ENCODE results near the gene KMO.

The KMO gene

DNA sequence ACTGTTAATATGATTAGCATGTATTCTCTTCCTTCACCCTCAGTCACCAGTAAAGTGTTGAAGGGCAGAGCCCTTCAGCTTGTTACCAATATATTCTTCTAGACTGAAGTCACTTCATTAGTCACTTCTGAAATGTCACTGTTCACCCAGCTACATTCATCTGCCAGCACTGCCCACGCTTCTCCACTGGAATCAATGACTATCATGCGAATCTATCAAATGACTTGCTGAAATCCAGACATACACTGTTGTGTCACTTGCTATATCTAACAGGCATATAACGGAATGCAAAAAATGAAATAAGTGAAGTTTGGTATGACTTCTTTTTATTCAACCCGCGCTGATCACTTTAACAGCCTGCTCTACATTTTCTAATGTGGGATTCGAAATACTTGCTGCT lies 28.7 kb upstream of the KMO start:
- TF ChIP-seq, protein P1, sequence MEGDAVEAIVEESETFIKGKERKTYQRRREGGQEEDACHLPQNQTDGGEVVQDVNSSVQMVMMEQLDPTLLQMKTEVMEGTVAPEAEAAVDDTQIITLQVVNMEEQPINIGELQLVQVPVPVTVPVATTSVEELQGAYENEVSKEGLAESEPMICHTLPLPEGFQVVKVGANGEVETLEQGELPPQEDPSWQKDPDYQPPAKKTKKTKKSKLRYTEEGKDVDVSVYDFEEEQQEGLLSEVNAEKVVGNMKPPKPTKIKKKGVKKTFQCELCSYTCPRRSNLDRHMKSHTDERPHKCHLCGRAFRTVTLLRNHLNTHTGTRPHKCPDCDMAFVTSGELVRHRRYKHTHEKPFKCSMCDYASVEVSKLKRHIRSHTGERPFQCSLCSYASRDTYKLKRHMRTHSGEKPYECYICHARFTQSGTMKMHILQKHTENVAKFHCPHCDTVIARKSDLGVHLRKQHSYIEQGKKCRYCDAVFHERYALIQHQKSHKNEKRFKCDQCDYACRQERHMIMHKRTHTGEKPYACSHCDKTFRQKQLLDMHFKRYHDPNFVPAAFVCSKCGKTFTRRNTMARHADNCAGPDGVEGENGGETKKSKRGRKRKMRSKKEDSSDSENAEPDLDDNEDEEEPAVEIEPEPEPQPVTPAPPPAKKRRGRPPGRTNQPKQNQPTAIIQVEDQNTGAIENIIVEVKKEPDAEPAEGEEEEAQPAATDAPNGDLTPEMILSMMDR (IDR thresholded peaks at IDR 0.05; ENCODE audit: extremely low read depth, missing control alignments) = no peak
- no peak for DNase-seq (ENCODE audit: low spot score)

DNA sequence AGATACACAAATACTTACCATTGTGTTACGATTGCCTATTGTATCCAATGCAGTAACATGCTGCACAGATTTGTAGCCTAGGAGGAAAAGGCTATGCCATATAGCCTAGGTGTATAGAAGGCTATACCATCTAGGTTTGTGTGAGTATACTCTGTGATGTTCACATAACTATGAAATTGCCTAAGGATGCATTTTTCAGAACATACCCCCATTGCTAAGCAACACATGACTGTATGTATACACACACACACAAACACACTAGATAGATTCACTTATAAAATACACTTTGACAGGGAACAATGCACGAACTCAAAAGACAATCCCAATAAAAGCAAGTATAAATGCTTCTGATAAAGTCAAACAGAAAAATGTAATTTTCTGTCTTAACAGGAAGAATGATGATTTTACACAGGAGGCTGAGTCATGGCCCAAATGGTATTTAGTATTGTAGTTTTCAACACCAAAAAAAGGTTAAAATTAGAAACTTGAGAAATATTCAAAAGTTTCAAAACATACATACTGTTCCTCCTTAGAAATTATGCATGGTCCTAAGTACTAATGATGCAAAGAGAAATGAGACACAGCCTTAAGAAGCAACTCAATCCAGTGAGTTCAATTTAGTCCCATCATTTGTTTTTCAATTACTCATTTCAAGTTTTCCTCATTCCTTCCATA lies 24.9 kb upstream of the KMO start:
- DNase-seq (ENCODE audit: low spot score) = no peak
- TF ChIP-seq, protein P1 (IDR thresholded peaks at IDR 0.05; ENCODE audit: extremely low read depth, missing control alignments) = no peak

DNA sequence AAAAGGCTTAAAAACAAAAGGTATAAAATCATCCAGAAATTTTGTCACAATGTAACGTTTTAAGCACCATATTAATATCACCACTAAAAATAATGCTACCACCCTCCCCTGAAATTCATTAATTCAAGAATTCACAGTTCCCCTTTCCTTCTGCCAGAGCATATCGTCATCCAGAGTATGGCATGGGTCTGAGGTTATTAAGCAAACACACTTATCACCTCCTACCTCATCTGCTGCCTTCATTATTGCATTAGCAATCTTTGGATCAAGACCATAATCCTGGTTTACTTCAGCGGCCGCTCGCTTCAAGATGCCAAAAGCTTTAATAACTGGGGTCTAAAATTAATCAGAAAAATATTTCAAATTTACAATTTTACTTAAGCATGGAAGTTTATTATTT lies 18.8 kb upstream of the KMO start:
- no peak for DNase-seq (ENCODE audit: low spot score)
- TF ChIP-seq, protein P1 (IDR thresholded peaks at IDR 0.05; ENCODE audit: extremely low read depth, missing control alignments) = no peak

DNA sequence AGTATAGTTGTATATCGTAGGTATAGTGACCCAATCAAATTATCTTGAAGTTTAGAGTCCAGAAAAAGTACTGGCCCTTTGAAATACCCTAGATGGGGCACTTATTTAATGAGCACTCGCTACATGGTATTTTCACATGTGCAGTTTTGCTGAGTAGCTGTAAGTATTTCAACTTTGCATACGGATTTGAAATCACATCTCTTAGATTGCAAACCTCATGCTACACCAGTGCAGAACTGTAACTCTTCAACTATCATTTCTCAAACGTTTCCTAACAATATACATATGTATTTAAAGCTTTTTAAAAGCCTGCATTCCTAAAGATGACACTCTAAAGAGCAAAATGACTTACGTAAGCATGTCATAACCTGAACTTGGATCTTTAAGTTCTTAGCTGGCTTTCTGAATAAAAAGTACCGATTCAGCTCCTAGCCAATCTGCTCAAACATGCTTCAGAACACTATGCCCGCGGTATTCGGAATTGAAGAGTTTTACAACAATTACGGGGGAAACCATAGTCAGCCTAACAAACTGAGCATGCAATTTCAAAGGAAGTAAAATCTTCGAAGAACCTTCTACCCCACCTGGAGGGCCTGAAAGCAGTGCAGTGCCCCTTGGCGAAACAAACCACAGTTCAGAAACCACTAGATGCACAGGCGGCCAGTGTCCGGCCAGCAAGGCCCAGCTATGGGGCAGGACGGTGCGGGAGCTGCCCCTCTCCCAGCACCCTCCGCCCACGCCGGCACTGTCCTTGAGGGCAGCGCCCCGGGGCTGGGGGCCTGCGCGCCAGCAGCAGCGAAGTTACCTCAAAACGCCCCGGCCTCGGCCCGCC lies 13.5 kb upstream of the KMO start:
- peak; percentile 25 for DNase-seq (ENCODE audit: low spot score)
- TF ChIP-seq, protein P1 (IDR thresholded peaks at IDR 0.05; ENCODE audit: extremely low read depth, missing control alignments) = no peak

DNA sequence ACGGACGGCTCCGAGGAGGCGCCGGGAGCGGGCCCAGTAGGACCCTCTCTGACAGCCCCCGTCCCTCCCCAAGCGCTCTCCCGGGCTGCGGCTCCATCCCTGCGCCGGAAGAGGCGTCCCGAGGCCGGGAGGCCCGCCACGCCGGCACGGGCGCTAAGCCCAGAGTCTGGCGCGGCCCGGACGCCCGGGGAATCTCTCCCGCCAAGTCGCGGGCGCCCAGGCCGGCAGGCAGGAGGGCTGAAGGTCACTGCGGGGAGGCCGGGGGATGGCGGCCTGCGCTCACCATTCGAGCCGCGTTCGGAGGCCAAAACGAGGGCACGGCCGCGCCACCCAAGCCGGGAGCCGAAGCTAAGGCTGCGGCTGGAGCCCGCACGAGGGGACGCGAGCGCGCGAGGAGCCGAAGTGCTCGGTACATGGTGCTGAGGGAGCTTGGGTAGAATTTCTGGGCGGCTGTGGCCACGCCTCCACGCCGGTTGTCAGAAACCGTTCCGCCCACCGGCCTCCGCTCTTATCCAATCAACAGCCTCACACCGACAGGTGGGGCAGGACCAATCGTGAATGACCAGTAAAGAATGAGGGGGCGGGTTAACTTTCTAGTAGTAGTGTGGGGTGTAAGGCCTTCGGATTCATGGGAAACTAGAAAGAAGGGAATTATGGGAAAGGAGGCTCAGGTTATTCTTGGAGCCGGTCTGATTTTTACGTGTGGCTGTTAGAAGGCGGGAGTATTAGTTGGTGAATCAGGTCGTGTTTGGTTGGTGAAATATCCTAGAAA lies 12.7 kb upstream of the KMO start, which contains the start of gene FH:
Gene FH, minus strand, starts transcription at position 448 of the 772 bp plus-strand sequence. Its CDS starts 33 bp downstream, at position 415.
- TF ChIP-seq, protein P1 (IDR thresholded peaks at IDR 0.05; ENCODE audit: extremely low read depth, missing control alignments) = no peak
- DNase-seq (ENCODE audit: low spot score) = peak; percentile 91

DNA sequence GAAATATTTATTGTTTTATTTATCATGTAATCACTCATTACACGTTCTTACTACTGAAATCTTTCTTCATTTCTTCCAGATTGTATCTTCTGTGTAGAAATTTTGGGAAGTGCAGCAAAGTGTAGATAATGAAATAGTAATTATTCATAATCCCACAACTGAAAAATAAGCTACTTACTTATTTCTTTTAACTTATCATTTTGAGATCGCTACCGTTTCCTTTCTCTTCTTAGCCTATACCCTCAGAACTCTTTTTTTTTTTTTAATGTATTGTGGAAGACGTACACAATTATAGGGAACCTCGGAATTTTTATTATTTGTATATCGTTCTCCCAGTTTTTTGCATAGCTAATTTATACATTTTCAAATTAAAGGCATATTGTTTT lies 12.1 kb upstream of the KMO start:
- DNase-seq (ENCODE audit: low spot score) = no peak
- TF ChIP-seq, protein P1 (IDR thresholded peaks at IDR 0.05; ENCODE audit: extremely low read depth, missing control alignments) = no peak
